Measurements from ENCODE around the gene IRAK2. TPM values are rescaled to one million over a fixed set of nuclear protein-coding genes. Genes with fewer than 3 reads are reported as not detected.
"Not testable (repeated sequence)": the region's sequence is repeated elsewhere in the genome, so short reads cannot be mapped to it uniquely, and the experiment has no call there.

Gene IRAK2
- total RNA-seq, 2 experiments from 2014 or later = 3.0 TPM

DNA sequence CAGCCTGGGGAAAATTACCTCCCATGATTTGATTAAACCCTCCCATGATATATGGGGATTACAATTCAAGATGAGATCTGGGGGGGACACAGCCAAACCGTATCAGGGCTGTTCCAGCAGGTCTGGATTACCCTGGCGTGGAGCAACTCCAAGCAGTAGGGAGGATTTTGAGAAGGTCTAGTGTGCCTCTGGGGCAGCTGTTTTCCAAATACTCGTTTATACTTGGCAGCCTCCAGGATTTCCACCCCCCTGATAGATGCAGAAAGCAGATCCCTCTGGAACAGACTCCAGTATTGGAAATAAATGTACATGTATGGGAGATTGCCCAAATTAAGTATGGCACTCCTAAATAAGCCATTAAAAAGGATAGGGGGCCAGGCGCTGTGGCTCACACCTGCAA lies 7.7 kb upstream of the IRAK2 start:
- POLR2A ChIA-PET = interaction anchor here (1.1 to 1.9 kb wide), 2 partner anchors 10 to 41 kb away, joined by 4 to 5 read pairs; no protein-coding TSS in a partner anchor
- intact Hi-C loops (cut with micrococcal nuclease) = no loop called here
- TF ChIP-seq, protein P1, sequence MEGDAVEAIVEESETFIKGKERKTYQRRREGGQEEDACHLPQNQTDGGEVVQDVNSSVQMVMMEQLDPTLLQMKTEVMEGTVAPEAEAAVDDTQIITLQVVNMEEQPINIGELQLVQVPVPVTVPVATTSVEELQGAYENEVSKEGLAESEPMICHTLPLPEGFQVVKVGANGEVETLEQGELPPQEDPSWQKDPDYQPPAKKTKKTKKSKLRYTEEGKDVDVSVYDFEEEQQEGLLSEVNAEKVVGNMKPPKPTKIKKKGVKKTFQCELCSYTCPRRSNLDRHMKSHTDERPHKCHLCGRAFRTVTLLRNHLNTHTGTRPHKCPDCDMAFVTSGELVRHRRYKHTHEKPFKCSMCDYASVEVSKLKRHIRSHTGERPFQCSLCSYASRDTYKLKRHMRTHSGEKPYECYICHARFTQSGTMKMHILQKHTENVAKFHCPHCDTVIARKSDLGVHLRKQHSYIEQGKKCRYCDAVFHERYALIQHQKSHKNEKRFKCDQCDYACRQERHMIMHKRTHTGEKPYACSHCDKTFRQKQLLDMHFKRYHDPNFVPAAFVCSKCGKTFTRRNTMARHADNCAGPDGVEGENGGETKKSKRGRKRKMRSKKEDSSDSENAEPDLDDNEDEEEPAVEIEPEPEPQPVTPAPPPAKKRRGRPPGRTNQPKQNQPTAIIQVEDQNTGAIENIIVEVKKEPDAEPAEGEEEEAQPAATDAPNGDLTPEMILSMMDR (IDR thresholded peaks at IDR 0.05) = no peak

DNA sequence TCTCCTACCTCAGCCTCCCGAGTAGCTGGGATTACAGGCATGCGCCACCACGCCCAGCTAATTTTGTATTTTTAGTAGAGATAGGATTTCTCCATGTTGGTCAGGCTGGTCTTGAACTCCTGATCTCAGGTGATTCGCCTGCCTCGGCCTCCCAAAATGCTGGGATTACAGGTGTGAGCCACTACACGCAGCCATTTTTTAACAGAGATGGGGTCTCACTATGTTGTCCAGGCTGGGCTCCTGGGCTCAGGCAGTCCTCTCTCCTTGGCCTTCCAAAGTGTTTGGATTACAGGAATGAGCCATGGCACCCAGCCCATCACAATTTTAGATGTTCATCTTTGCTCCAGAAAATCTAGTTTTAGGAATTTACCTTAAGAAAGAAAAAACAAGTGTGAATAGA lies 6.2 kb upstream of the IRAK2 start:
- H3K27me3 Mint-ChIP-seq; CTCF ChIA-PET; H3K9me3 Mint-ChIP-seq; H3K27ac Mint-ChIP-seq; H3K4me1 Mint-ChIP-seq (ENCODE audit: low read depth); H3K4me3 Mint-ChIP-seq; intact Hi-C loops (cut with micrococcal nuclease); DNase-seq; H3K36me3 Mint-ChIP-seq (ENCODE audit: low read depth); ATAC-seq: not testable (repeated sequence)
- POLR2A ChIA-PET = interaction anchor here (0.7 to 0.9 kb wide), 2 partner anchors 17 to 46 kb away, joined by 3 read pairs; partner anchors contain the start of gene VHL

More for the DNA sequence above, 7.7 kb upstream of the IRAK2 start:
- H3K36me3 Mint-ChIP-seq (ENCODE audit: low read depth) = peaks cover 11% of the 10 kb centered on the region
- no peak overlapping the region for H3K27ac Mint-ChIP-seq
- H3K9me3 Mint-ChIP-seq = no peaks in the 10 kb centered on the region
- ATAC-seq = no peak
- CTCF ChIA-PET = no interaction called here
- H3K4me3 Mint-ChIP-seq = no peak overlapping the region
- H3K4me1 Mint-ChIP-seq (ENCODE audit: low read depth) = no peaks in the 10 kb centered on the region
- no peaks in the 10 kb centered on the region for H3K27me3 Mint-ChIP-seq
- no peak for DNase-seq

DNA sequence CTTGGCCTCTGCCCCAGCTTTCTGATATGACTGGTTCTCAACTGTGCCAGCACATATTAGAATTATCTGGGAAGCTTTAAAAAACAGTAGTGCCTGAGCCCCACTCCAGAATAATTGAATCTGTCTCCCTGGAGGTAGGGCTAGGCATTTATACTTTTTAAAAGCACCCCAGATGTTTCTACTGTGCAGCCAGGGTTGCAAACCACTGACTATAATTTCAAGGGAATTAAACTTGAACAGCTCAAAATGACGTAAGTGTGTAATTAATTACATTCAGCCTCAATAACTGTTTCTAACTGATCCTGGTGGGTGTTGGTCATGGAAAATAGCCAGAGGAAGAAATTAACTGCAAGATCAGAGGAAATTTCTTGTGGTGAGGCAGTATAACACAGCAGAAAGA lies 4.4 kb upstream of the IRAK2 start:
- H3K27me3 Mint-ChIP-seq = no peaks in the 10 kb centered on the region
- ChIA-PET CTCF (interaction anchor here (0.8 to 2.0 kb wide), 6 partner anchors 13 to 103 kb away, joined by 3 to 5 read pairs (median 4); no protein-coding TSS in a partner anchor), POLR2A (interaction anchor here (0.6 to 1.3 kb wide), 2 partner anchors 11 to 141 kb away, joined by 3 to 5 read pairs; no protein-coding TSS in a partner anchor)
- no peaks in the 10 kb centered on the region for H3K9me3 Mint-ChIP-seq
- H3K4me3 Mint-ChIP-seq = no peak overlapping the region
- no peak for DNase-seq
- TF ChIP-seq, protein P1 (IDR thresholded peaks at IDR 0.05) = no peak
- H3K27ac Mint-ChIP-seq = no peak overlapping the region
- intact Hi-C loops (cut with micrococcal nuclease) = loop anchor here (10.0 kb wide), 1 partner anchor 64 kb away; no protein-coding TSS in a partner anchor
- no peaks in the 10 kb centered on the region for H3K4me1 Mint-ChIP-seq (ENCODE audit: low read depth)
- no peak for ATAC-seq
- H3K36me3 Mint-ChIP-seq (ENCODE audit: low read depth) = peaks cover 2% of the 10 kb centered on the region

DNA sequence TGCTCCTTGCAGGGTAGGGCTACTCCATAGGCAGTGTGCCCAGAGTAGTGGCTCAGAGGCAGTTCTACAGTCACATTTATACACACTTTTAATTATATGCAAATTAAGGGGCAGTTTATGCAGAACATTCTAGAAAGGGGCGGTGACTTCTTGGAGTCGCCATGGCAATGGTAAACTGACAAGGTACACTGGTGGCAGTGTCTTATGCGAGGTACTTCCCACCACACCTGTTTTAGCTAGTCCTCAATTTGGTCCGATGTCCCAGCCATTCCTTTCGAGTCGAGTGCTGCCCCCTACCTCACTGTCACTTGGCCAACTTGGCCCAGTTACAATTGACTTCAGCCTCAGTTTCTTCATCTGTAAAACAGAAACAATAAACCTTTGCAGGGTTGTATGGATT lies 3.8 kb upstream of the IRAK2 start:
- no peaks in the 10 kb centered on the region for H3K9me3 Mint-ChIP-seq
- H3K36me3 Mint-ChIP-seq (ENCODE audit: low read depth) = no peaks in the 10 kb centered on the region
- peaks cover 1% of the 10 kb centered on the region for H3K4me1 Mint-ChIP-seq (ENCODE audit: low read depth)
- H3K27ac Mint-ChIP-seq = no peak overlapping the region
- ChIA-PET POLR2A (interaction anchor here (0.6 kb wide), 1 partner anchor 141 kb away, joined by 3 read pairs; no protein-coding TSS in a partner anchor), CTCF (interaction anchor here (0.8 to 2.0 kb wide), 4 partner anchors 17 to 103 kb away, joined by 3 to 5 read pairs (median 4); no protein-coding TSS in a partner anchor)
- intact Hi-C loops (cut with micrococcal nuclease) = loop anchor here (10.0 kb wide), 1 partner anchor 64 kb away; no protein-coding TSS in a partner anchor
- DNase-seq (no peak), ATAC-seq (no peak)
- no peak overlapping the region for H3K4me3 Mint-ChIP-seq
- no peaks in the 10 kb centered on the region for H3K27me3 Mint-ChIP-seq
- TF ChIP-seq, protein P1 (IDR thresholded peaks at IDR 0.05) = no peak

DNA sequence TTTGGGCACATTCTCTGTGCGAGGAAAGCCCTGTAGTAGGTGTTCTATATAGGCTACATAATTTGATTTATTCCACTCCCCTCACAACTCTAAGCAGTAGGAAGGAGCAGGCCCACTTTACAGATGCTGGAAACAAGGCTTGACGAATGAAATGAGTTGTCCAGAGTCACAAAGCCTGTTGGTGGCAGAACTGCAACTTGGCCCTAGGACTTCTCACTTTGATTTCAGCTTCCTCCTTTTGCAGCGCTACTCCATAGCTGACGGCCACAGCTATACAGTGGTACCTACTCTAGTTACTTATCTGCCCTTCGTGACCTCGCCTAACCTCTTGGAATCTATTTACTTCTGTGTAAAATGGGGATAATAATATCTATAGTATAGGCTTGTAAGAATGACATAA lies 2.5 kb upstream of the IRAK2 start:
- intact Hi-C loops (cut with micrococcal nuclease) = loop anchor here (10.0 kb wide), 1 partner anchor 63 kb away; no protein-coding TSS in a partner anchor
- Mint-ChIP-seq H3K4me3 (no peak overlapping the region), H3K27ac (no peak overlapping the region), H3K9me3 (no peaks in the 10 kb centered on the region), H3K4me1 (ENCODE audit: low read depth) (peaks cover 12% of the 10 kb centered on the region), H3K36me3 (ENCODE audit: low read depth) (no peaks in the 10 kb centered on the region), H3K27me3 (no peaks in the 10 kb centered on the region)
- no peak for DNase-seq
- ChIA-PET CTCF (no interaction called here), POLR2A (interaction anchor here (0.9 kb wide), 1 partner anchor 10 kb away, joined by 3 read pairs; no protein-coding TSS in a partner anchor)
- TF ChIP-seq, protein P1 (IDR thresholded peaks at IDR 0.05) = no peak
- no peak for ATAC-seq

DNA sequence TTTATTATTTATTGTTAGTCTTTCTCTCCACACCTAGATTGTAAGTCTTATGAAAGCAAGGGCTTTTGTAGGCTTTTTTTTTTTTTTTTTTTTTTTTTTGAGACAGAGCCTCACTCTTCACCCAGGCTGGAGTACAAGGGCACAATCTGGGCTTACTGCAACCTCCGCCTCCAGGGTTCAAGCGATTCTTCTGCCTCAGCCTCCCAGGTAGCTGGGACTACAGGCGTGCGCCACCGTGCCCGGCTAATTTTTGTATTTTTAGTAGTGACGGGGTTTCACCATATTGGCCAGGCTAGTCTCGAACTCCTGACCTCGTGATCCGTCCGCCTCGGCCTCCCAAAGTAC lies 546 bp upstream of the IRAK2 start:
- not testable (repeated sequence) for H3K27ac Mint-ChIP-seq; H3K9me3 Mint-ChIP-seq; DNase-seq; H3K36me3 Mint-ChIP-seq (ENCODE audit: low read depth); ATAC-seq; H3K27me3 Mint-ChIP-seq
- POLR2A ChIA-PET = interaction anchor here (0.5 kb wide), 1 partner anchor 13 kb away, joined by 3 read pairs; no protein-coding TSS in a partner anchor
- H3K4me3 Mint-ChIP-seq = peak overlapping the region; percentile 72
- H3K4me1 Mint-ChIP-seq (ENCODE audit: low read depth) = peaks cover 12% of the 10 kb centered on the region
- CTCF ChIA-PET = interaction anchor here (1.0 to 3.7 kb wide), 7 partner anchors 12 to 112 kb away, joined by 4 to 16 read pairs (median 5); no protein-coding TSS in a partner anchor
- intact Hi-C loops (cut with micrococcal nuclease) = loop anchor here (10.0 kb wide), 1 partner anchor 61 kb away; no protein-coding TSS in a partner anchor

Data from activated CD8-positive, alpha-beta T cell treated with anti-CD3 and anti-CD28 coated beads for 36 hours (primary cell).